Activated T-helper 1 cell treated with Interleukin-2 at 50 U/mL for 16 hours (primary cell): ENCODE results near the gene ELF3.
"Not testable (repeated sequence)": the region's sequence is repeated elsewhere in the genome, so short reads cannot be mapped to it uniquely, and the experiment has no call there.

Experiments used
- DNase-seq: peaks from one replicate; pipeline ENCODE4 v3.0.0-alpha.2; 2020; ENCODE audit warnings: low read depth

ELF3 gene

DNA sequence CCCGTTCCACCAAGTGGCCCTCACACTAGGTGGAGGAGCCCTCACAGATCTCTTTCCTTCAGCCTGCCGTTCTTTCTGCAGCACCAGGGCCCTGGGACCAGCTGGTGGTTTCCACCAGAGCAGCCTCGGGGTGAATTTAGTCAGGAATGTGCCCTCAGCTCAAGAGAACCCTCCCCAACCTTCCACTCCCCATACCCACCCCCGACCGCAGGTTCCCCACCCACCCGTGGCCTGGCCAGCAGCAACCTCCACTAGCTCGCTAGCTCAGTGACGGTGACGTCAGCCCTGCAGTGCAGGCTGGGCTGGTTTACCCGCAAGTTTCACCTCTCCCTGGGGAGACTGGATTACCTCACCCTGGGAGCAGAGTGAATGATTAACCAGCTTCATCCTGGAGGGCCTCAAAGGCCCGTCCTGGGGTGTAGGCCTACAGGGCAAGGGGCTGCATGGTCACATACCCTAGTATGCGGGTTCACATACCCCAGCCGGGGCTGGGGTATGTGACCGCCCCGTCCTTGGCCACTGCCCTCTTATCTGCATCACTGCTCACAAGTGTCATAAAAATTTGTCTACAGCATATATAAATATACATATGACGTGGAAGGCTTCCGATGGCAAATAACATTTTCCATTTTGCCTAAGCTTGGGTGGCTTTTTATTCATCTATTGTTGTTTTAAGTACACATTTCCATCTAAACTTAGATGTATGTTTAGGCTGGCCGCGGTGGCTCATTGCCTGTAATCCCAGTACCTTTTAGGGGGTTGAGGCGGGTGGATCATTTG, 24.5 kb downstream of the ELF3 start:
- DNase-seq, result no peak

DNA sequence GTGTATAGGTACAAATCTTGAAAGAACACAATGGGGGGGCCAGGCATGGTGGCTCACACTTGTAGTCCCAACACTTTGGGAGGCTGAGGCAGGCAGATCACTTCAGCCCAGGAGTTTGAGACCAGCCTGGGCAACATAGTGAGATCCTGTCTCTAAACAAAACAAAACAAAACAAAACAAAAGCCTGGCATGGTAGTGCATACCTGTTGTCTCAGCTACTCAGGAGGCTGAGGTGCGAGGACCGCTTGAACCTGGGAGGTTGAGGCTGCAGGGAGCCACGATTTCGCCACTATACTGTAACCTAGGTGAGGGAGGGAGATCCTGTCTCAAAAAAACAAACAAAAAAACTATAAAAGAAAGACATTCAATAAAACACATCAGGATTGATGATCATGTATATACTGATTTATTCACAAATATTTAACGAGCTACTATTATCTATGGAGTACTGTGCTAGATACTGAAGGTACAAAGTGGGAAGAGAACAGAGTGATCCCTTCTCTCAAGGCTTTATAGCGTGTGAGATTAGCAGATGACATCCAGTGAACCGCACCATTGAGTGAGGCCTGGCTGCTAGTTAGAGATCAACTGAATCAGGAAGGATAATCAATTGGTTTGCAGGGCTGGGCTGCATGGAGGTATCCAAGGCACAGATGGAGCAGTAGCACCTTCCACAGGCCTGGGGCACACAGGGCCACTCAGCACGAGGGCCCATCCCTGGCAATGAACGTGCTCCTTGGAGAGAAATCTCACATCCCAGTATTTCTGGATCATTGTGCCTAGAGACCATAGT, 26.4 kb downstream of the ELF3 start:
- no peak for DNase-seq

DNA sequence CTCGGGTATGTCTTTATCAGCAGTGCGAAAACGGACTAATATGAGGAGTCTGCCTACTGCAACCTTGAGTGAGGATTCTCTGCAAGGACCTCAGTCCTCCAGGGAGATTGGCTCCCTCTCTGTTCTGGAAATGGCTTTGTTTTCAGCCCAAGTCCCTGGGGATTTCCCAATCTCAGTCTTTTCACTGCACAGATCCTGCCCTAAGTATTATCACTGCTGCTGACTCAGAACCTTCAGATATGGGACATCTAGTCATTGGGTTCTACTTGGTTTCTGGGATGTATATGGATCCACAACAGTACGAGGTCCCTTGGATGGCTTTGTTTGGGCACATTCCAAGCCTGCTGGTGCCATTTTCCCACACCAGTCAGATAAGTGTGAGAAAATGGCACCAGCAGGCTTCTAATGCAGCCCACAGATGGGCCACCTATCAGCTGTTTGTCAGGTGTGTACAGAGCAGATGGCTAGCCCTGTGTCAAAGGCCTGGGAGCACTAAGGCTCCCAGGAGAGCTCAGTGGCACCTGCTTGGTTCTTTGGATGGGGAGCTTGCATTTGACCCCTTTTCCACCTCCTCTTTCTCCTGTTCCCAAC, 27.4 kb downstream of the ELF3 start:
- no peak for DNase-seq

DNA sequence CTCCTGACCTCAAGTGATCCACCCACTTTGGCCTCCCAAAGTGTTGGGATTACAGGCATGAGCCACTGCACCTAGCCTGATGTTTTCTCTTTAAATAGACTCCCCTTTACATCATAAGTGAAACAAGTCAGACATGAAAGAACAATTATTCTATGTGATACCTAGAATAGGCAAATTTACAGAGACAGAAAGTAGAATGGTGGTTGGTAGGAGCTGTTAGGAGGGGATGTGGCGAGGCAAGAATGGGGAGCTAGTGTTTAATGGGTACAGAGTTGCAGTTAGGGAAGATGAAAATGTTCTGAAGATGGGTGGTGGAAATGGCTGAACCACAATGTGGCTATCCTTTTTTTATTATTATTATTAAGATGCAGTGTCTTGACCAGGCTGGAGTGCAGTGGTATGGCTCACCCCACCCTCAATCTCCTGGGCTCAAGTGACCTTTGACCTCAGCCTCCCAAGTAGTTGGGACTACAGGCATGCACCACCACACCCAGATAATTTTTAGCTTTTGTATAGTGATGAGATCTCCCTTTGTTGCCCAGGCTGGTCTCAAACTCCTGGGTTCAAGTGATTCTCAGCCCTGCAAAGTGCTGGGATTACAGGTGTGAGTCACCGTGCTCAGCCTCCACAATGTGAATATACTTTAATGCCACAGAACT, 28.4 kb downstream of the ELF3 start:
- no peak for DNase-seq

DNA sequence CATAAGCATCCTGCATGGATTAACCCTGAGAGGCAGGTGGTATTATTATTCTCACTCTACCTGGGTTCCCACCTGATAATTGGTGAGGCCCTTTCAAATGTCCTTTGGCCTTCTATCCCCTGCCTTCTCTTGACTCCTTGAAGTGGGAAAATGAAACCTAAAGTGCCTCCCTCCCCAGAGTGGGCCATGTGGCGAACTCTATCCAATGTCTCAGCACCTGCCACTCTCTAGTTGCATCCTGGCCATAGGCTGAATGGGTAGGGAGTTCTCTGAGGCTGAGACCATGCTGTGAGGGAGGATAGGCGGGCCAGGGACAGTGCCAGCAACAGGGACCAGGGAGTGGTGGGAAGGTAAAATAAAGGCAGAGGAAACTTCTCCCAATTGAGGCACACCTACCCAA, 35.3 kb downstream of the ELF3 start:
- no peak for DNase-seq

DNA sequence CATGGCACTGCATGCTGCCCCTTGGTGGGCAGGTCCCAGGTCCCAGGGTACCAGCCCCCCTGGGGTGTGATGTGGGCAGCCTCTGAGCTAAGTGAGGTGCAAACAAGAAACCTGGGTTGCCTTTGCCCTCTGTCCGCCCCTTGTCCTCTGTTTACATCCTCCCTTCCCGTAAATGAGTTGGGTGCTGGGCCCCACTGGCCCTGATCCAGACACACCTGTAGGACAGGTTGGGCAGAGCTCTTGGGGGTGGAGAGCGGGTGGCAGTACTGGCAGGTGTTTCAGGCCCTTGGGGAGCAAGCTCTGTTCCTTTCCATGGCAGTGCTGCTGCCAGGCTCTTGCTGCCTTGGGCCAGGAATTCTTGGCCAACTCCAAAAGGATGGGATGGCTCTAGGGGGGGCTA, 35.8 kb downstream of the ELF3 start:
- no peak for DNase-seq

DNA sequence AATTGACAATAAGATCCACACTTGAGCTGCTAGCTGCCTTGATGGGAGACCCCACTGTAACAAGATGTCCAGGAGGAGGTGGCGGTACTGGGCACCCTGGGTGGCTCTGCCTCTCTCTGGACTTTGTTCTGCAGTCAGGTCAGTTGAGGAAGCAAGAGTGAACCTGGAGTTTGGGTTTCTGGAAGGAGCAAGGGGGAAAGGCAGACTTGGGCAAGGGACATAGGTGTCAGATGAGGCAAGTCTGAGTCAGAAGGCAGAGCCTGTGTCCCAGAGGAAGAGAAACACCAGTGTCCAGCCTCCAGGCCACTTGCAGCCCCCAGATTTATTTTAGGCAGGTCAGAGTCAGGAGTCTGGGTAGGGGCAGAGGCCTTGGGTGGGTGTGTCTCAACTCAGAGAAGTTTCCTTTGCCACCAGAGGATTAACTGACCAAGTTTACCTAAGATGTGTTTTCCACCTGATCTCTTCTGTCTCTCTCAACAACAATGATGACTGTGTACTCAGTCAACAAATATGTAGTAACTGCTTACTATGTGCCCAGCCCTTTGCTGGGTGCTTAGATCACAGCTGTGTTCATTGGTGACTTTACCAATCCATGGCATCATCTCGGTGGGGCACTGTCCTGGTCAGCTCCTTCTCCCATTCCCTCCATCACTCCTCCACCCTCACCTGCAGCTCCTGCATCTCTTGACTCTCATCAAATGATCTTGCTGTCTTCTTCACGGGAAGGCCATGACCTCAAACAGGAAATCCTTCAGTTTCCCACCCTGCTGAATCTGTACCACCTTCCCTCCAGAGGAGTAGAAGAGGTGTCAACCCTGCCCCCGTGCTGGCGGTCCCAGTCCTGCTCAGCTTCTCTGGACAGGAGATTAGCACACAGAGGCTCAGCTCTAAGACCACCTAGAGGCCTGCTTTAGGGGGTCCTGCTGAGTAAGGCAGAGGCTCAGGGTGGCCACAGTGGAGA, 36.6 kb downstream of the ELF3 start:
- no peak for DNase-seq

DNA sequence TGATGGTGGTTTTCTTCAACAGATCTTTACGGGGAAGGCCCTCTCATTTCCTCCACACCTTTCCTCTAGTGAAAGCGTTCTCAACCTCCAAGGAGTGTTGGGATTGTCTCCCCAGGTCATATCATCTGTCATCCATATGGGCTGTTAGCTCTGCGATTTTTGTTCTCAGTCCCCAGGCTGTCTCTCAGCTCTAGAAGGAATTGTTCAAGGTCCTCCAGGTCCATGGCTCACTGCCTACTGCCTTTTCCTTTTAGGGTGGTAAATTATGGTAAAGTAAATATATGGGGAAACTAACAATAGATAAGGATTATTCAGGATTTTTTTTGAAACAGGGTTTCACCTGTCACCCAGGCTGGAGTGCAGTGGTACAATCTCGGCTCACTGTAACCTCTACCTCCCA, 37.6 kb downstream of the ELF3 start:
- no peak for DNase-seq

DNA sequence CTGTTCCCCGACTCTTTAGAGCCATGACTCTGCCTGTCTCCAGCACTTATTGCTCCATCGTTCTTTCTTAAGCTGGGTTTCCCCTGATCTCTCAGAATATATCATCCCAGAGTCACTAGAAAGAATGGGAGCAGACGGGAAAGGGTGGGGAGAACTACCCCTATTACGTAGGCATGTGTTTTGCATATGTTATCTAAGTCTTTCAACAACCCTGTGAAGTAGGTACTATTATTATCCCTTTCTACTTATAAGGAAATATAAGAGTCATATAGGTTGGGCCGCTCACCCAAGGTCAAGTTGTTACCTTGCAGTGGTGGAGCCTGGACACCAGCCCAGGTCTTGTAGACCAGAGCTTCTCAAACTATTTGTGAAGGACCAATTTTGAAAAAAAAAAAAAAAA, 38.7 kb downstream of the ELF3 start:
- no peak for DNase-seq

DNA sequence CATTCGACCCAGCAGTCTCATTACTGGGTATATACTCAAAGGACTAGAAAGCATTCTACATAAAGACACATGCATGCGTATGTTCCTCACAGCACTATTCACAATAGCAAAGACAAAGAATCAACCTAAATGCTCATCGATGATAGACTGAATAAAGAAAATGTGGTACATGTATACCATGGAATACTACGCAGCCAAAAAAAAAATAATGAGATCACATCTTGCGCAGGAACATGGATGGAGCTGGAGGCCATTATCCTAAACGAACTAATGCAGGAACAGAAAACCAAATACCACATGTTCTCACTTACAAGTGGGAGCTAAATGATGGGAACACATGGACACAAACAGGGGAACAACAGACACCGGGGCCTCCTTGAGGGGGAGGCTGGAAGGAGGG, 43.7 kb downstream of the ELF3 start:
- DNase-seq, result no peak

DNA sequence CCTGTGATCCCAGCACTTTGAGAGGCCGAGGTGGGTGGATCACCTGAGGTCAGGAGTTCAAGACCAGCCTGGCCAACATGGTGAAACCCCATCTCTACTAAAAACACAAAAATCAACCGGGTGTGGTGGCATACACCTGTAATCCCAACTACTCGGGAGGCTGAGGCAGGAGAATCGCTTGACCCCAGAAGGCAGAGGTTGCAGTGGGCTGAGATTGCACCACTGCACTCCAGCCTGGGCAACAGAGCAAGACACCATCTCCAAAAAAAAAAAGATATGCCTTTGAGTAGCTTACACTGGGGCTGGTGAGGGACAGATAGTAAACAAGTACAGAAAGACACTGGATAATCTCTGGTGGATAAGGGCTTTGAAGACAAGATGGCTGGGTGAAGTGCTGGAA, 44.3 kb downstream of the ELF3 start:
- DNase-seq, result not testable (repeated sequence)

DNA sequence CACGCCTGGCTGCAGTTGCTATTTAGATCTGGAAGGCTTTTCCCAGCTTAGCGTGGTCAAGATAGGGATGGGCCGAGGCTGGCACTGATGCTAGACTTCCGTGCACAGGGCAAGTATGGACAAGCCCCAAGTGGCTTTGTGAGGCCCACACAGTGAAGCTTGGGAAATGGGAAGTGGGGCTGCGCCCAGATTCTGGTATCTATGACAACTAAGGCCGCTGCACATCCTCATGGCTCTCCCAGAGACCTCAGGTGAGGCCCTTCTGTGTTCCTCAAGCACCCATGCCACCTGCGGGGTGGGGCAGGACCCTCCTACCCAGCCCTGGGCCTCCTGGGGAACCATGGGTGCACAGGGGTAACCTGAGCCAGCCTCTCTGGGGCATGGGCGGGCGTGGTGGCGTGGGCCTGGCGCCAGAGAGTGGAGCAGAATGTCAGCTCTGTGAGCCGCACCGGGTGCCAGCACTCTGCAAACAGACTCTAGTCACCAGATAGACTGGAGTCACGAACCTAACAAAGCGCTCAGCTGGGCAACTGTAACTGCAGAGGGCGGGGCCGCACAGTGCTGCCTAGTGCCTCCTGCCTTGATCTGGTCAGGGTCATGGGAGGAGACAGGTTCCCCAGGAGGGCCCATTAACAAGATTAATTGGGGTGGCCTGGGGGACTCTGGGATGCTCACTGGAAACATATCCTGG, 46.4 kb downstream of the ELF3 start:
- DNase-seq, result no peak

DNA sequence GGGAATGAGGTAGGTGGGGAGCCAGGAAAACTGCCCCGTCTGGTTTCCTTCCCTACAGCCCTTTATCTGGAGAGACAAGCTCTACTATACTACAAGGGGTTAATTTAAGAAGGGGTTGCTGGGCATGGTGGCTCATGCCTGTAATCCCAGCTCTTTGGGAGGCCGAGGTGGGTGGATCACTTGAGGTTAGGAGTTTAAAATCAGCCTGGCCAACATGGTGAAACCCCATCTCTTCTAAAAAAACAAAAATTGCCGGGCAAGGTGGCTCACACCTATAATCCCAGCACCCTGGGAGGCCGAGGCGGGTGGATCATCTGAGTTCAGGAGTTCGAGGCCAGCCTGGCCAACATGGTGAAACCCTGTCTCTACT, 46.9 kb downstream of the ELF3 start:
- not testable (repeated sequence) for DNase-seq

DNA sequence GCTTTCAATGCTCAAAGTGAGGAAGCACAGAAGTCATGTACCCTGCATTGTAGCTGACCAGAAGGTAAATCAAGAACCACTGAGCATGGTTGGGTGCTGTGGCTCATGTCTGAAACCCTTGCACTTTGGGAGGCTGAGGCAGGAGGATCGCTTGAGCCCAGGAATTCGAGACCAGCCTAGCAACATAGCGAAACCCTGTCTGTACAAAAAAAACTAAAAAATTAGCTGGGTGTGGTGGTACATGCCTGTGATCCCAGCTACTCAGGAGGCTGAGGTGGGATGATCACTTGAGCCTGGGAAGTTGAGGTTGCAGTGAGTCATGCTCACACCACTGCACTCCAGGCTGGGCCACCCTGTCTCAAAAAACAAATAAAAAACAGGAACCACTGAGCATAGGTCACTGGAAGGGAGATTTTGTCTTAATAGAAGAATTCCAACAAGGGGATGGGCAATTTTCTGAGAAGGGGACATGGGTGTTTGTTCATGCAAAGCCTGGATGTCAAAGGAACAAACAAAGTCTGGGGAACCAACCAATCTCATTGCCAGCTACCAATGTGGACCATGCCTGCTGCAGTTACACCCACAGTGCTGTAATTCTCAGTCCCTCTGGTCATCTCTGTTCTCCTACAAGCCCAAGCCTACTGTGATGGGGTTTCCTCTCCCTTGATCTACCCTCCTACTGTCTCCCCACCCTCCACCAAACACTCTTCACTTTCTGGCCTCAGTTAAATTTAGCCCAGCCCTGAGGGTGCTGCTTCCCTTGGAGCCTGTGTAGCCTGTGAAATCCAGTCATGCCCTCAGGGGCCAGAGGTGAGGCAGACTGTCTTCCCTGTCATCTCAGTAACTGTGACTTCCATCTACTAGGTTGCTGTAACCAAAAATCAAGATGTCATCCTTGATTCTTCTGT, 47.9 kb downstream of the ELF3 start:
- no peak for DNase-seq

DNA sequence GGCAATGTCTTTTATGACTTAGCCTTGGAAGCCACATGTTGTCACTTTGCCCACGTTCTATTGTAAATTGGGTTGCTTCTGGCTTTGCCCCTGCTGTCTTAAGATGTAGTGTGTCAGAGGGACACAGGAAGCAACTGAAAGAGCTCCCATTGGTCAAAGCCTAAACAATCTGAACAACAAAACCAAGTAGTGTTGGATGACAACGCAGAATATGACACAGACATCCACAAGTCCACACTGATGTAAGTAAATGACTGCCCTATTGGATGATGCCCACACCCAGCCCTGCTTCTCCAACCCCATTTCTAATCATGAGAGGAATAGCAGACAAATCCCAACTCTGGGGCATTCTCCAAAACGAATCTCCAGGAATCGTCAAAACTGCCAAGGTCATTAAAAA, 50.7 kb downstream of the ELF3 start:
- DNase-seq, result no peak

DNA sequence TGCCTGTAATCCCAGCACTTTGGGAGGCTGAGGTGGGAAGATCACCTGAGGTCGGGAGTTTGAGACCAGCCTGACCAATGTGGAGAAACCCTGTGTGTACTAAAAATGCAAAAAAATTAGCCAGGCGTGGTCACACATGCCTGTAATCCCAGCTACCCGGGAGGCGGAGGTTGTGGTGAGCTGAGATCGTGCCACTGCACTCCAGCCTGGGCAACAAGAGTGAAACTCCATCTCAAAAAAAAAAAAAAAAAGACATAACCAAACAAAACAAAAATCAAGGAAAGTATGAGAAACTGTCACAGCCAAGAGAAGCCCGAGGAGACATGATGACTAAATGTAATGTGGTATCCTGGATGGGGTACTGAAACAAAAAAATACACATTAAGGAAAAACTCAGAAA, 51.4 kb downstream of the ELF3 start:
- not testable (repeated sequence) for DNase-seq

DNA sequence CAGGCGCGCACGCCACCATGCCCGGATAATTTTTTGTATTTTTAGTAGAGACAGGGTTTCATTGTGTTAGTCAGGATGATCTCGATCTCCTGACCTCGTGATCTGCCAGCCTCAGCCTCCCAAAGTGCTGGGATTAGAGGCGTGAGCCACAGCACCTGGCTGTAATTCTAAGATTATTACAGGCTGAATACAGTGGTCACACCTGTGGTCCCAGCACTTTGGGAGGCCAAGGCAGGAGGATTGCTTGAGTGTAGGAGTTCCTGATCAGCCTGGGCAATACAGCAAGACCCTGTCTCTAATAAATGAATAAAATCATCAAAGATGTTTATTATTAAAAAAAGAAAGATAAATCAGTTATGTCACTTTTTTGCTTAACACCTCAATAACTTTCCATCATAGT, 52.2 kb downstream of the ELF3 start:
- DNase-seq, result not testable (repeated sequence)

DNA sequence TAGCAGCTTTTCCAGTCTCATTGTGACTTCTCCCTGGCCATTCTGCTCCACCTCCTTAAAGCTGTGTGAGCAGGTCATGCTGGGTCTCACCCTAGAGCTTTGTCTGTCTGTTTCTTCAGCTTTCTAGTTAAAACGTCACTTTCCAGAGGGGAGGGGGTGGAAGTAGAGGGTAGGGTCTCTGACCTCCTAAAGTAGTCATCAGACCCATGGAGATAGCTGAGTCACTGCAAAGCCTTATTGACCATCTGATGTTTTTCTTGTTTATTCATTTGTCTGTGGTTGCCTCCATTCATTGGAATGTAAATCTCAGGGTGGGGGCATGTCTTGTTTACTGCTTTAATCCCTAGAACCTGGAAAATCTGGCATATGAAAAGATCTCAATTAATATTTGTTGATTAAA, 52.7 kb downstream of the ELF3 start:
- no peak for DNase-seq

DNA sequence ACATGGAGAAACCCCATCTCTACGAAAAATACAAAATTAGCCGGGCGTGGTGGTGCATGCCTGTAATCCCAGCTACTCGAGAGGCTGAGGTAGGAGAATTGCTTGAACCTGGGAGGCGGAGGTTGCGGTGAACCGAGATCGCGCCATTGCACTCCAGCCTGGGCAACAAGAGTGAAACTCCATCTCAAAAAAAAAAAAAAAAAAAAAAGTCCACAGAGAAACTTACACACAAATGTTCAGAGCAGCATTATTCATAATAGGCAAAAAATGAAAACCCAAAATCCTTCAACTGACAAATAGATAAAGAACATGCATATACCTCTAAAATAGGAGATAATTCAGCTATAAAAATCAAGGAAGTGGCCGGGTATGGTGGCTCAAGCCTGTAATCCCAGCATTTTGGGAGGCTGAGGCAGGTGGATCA, 54.5 kb downstream of the ELF3 start:
- not testable (repeated sequence) for DNase-seq
